Smooth muscle cell of the pulmonary artery (primary cell): ENCODE measurements around the gene APCDD1. TPM values are rescaled to one million over a fixed set of nuclear protein-coding genes. Genes with fewer than 3 reads are reported as not detected.

Experiments
- total RNA-seq: library from RNA; depleted of rRNA; stranded (reverse); fragments of >200 nt; gene quantifications from 2 replicates; pipeline ENCODE4 v1.2.3, GENCODE V29; 2014

The APCDD1 gene
- total RNA-seq: 0.96 and 8.2 TPM in 2 replicates

GRCh38 chr18:10453806-10454680 lies at the start of gene APCDD1:
APCDD1 (plus strand) TSS chr18:10454635; CDS start chr18:10454982, 347 bp downstream.

DNA sequence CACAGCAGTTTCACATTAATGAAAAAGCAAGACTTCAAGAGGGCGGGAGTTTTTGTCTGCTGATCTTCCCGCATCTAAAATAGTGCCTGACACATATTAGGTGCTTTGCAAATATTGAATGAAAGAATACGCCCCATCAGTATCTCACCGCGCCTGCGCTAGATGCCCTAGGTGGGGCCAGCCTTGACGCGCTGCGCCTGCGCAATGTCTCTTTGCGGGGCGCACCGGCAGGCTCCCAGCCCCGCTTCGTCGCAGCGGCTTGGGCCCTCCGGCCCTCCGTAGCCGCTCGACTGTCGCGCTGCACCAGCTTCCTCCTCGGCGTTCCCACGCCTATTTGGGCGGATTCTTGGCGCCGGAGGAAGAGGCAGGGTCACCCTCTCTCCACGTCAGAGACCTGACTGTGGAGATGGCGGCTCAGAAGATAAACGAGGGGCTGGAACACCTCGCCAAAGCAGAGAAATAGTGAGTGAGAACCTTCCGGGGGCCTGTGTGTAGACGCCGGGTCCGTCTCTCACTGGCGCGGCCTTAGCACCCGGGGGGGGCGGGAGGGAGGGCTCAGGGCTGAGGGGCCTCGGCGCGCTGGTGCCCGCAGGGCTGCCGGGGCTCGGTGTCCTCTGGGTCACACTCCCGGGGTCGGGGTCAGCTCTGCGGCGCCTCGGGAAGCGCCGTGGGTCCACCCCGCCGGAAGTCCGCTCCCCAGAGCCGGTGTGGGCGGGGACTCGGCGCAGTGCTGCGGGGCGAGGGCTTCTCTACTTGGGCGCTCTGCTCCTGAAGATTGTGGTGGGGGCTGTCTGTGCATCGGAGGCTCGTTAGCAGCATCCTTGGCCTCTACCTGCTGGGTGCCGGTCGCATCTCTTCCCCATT lies 71.5 kb downstream of the APCDD1 start, which contains the start of gene NAPG:
NAPG (plus strand) TSS at position 331 of the 864 bp plus-strand sequence; CDS start at position 407, 76 bp downstream.

Other genes starting within 250 kb of the APCDD1 start
- 32.4 and 42.5 TPM in 2 replicates for gene NAPG, start 71.4 kb downstream of the APCDD1 start, total RNA-seq